Activated CD8-positive, alpha-beta memory T cell treated with anti-CD3 and anti-CD28 coated beads, Interleukin-2, amount 10 ng/mL, durations not matched to agents 7 days and 5 days (primary cell): ENCODE data around the gene SP100. TPM values are rescaled to one million over a fixed set of nuclear protein-coding genes. Genes with fewer than 3 reads are reported as not detected.
"Not testable (repeated sequence)": the region's sequence is repeated elsewhere in the genome, so short reads cannot be mapped to it uniquely, and the experiment has no call there.

Experiments used
- ATAC-seq: fragments of 150-1000 bp; cut with Tn5 transposase; one replicate; pipeline ENCODE4 v1.10.0; 2021; ENCODE audit warnings: moderate library complexity
- CTCF ChIA-PET: fragments of 350-600 bp; sonication (Branson Sonifier 250); formaldehyde crosslinking; loops from one replicate; lab custom pipeline; 2021; ENCODE audit warnings: antibody characterized with exemption; lab: Charles Lee
- DNase-seq: peaks from one replicate; pipeline ENCODE4 v3.0.0-alpha.2; 2020
- H3K27ac Mint-ChIP-seq: one replicate; pipeline ENCODE4 v1.8.0; 2021; ENCODE audit warnings: mild to moderate bottlenecking, mixed read lengths
- H3K27me3 Mint-ChIP-seq: one replicate; pipeline ENCODE4 v1.8.0; 2021; ENCODE audit warnings: mixed read lengths
- H3K36me3 Mint-ChIP-seq: one replicate; pipeline ENCODE4 v1.8.0; 2021; ENCODE audit warnings: mild to moderate bottlenecking, mixed read lengths
- H3K4me1 Mint-ChIP-seq: one replicate; pipeline ENCODE4 v1.8.0; 2021; ENCODE audit warnings: mixed read lengths
- H3K4me3 Mint-ChIP-seq: one replicate; pipeline ENCODE4 v1.8.0; 2021; ENCODE audit warnings: mild to moderate bottlenecking, moderate library complexity, mixed read lengths
- H3K9me3 Mint-ChIP-seq: one replicate; pipeline ENCODE4 v1.8.0; 2022; ENCODE audit warnings: low read depth, mixed read lengths
- total RNA-seq, 2 experiments: library from RNA; stranded (reverse); gene quantifications; one replicate each; pipeline ENCODE4 v1.2.3, GENCODE V29; 2021

Gene SP100
- total RNA-seq, 2 experiments from 2014 or later, result 255 to 385 TPM

GRCh38 chr2:230430957-230431910, 15.2 kb downstream of the SP100 start:
- CTCF ChIA-PET, result interaction anchor here (0.6 kb wide), 1 partner anchor 46 kb away, joined by 3 read pairs; no protein-coding TSS in a partner anchor
- DNase-seq, result no peak
- H3K9me3 Mint-ChIP-seq, result peaks cover 11% of the 10 kb centered on the region
- no peak overlapping the region for H3K4me3 Mint-ChIP-seq
- H3K27ac Mint-ChIP-seq, result peak overlapping the region; percentile 58
- peaks cover 79% of the 10 kb centered on the region for H3K36me3 Mint-ChIP-seq
- peaks cover 58% of the 10 kb centered on the region for H3K4me1 Mint-ChIP-seq
- H3K27me3 Mint-ChIP-seq, result no peaks in the 10 kb centered on the region
- ATAC-seq, result peak; percentile 50

- no peak overlapping the region for H3K27ac Mint-ChIP-seq
- peaks cover 51% of the 10 kb centered on the region for H3K4me1 Mint-ChIP-seq
- ATAC-seq, result no peak
- no peaks in the 10 kb centered on the region for H3K27me3 Mint-ChIP-seq
- H3K36me3 Mint-ChIP-seq, result peaks cover 83% of the 10 kb centered on the region
- CTCF ChIA-PET, result no interaction called here
- no peak overlapping the region for H3K4me3 Mint-ChIP-seq
- no peak for DNase-seq
- H3K9me3 Mint-ChIP-seq, result peaks cover 7% of the 10 kb centered on the region
Measured at GRCh38 chr2:230434677-230435324, 18.8 kb downstream of the SP100 start.

- ATAC-seq, result no peak
- H3K4me1 Mint-ChIP-seq, result peaks cover 48% of the 10 kb centered on the region
- H3K27me3 Mint-ChIP-seq, result no peaks in the 10 kb centered on the region
- no peak overlapping the region for H3K4me3 Mint-ChIP-seq
- CTCF ChIA-PET, result no interaction called here
- peaks cover 7% of the 10 kb centered on the region for H3K9me3 Mint-ChIP-seq
- DNase-seq, result no peak
- H3K36me3 Mint-ChIP-seq, result peaks cover 81% of the 10 kb centered on the region
- H3K27ac Mint-ChIP-seq, result no peak overlapping the region
Measured at GRCh38 chr2:230435431-230435830, 19.4 kb downstream of the SP100 start.

- CTCF ChIA-PET, result not testable (repeated sequence)
- H3K4me1 Mint-ChIP-seq, result peaks cover 61% of the 10 kb centered on the region
Measured at GRCh38 chr2:230439121-230439520, 23.1 kb downstream of the SP100 start.

GRCh38 chr2:230439590-230439989, 23.6 kb downstream of the SP100 start:
- ATAC-seq (peak; percentile 62), DNase-seq (no peak)
- Mint-ChIP-seq H3K27me3 (no peaks in the 10 kb centered on the region), H3K36me3 (peaks cover 85% of the 10 kb centered on the region), H3K27ac (peak overlapping the region; percentile 93), H3K4me1 (peaks cover 63% of the 10 kb centered on the region), H3K4me3 (peak overlapping the region; percentile 70), H3K9me3 (peaks cover 7% of the 10 kb centered on the region)
- CTCF ChIA-PET, result no interaction called here

More at GRCh38 chr2:230439121-230439520, 23.1 kb downstream of the SP100 start:
- Mint-ChIP-seq H3K4me3 (peak overlapping the region; percentile 70), H3K36me3 (peaks cover 85% of the 10 kb centered on the region), H3K27ac (peak overlapping the region; percentile 65)
- not testable (repeated sequence) for H3K27me3 Mint-ChIP-seq, H3K9me3 Mint-ChIP-seq, DNase-seq, ATAC-seq

- H3K9me3 Mint-ChIP-seq, result peaks cover 3% of the 10 kb centered on the region
- peak overlapping the region; percentile 85 for H3K27ac Mint-ChIP-seq
- H3K4me3 Mint-ChIP-seq, result peak overlapping the region; percentile 49
- H3K4me1 Mint-ChIP-seq, result peaks cover 68% of the 10 kb centered on the region
- DNase-seq (peak; percentile 84), ATAC-seq (peak; percentile 84)
- H3K36me3 Mint-ChIP-seq, result peaks cover 83% of the 10 kb centered on the region
- no peaks in the 10 kb centered on the region for H3K27me3 Mint-ChIP-seq
- CTCF ChIA-PET, result no interaction called here
Measured at GRCh38 chr2:230441227-230441897, 25.4 kb downstream of the SP100 start.

- no peak for ATAC-seq
- Mint-ChIP-seq H3K4me1 (peaks cover 87% of the 10 kb centered on the region), H3K27ac (peak overlapping the region; percentile 21), H3K36me3 (peaks cover 85% of the 10 kb centered on the region), H3K4me3 (no peak overlapping the region), H3K27me3 (no peaks in the 10 kb centered on the region), H3K9me3 (no peaks in the 10 kb centered on the region)
- no peak for DNase-seq
- CTCF ChIA-PET, result no interaction called here
Measured at GRCh38 chr2:230443541-230443940, 27.5 kb downstream of the SP100 start.

GRCh38 chr2:230444832-230445231, 28.8 kb downstream of the SP100 start:
- CTCF ChIA-PET, result no interaction called here
- H3K4me1 Mint-ChIP-seq, result peaks cover 81% of the 10 kb centered on the region
- no peaks in the 10 kb centered on the region for H3K27me3 Mint-ChIP-seq
- DNase-seq (no peak), ATAC-seq (no peak)
- H3K4me3 Mint-ChIP-seq, result no peak overlapping the region
- H3K27ac Mint-ChIP-seq, result no peak overlapping the region
- H3K36me3 Mint-ChIP-seq, result peaks cover 83% of the 10 kb centered on the region
- no peaks in the 10 kb centered on the region for H3K9me3 Mint-ChIP-seq

GRCh38 chr2:230447036-230447435, 31.0 kb downstream of the SP100 start:
- no peak overlapping the region for H3K4me3 Mint-ChIP-seq
- CTCF ChIA-PET, result interaction anchor here (1.2 to 1.5 kb wide), 3 partner anchors 9 to 221 kb away, joined by 3 to 5 read pairs (median 3); partner anchors contain the start of gene SP140
- no peak for ATAC-seq

GRCh38 chr2:230447455-230448451, 31.8 kb downstream of the SP100 start:
- H3K4me3 Mint-ChIP-seq, result peak overlapping the region; percentile 3
- no peaks in the 10 kb centered on the region for H3K9me3 Mint-ChIP-seq
- peak overlapping the region; percentile 83 for H3K27ac Mint-ChIP-seq
- CTCF ChIA-PET, result interaction anchor here (1.2 to 1.5 kb wide), 3 partner anchors 8 to 222 kb away, joined by 3 to 5 read pairs (median 3); partner anchors contain the start of gene SP140
- no peaks in the 10 kb centered on the region for H3K27me3 Mint-ChIP-seq
- peaks cover 72% of the 10 kb centered on the region for H3K4me1 Mint-ChIP-seq
- peaks cover 91% of the 10 kb centered on the region for H3K36me3 Mint-ChIP-seq
- DNase-seq (no peak), ATAC-seq (peak; percentile 75)

More at GRCh38 chr2:230447036-230447435, 31.0 kb downstream of the SP100 start:
- peak overlapping the region; percentile 83 for H3K27ac Mint-ChIP-seq
- H3K9me3 Mint-ChIP-seq, result no peaks in the 10 kb centered on the region
- peaks cover 88% of the 10 kb centered on the region for H3K36me3 Mint-ChIP-seq
- no peaks in the 10 kb centered on the region for H3K27me3 Mint-ChIP-seq
- H3K4me1 Mint-ChIP-seq, result peaks cover 75% of the 10 kb centered on the region
- no peak for DNase-seq

GRCh38 chr2:230449901-230450467, 34.0 kb downstream of the SP100 start:
- no peaks in the 10 kb centered on the region for H3K27me3 Mint-ChIP-seq
- ATAC-seq (no peak), DNase-seq (no peak)
- peaks cover 75% of the 10 kb centered on the region for H3K4me1 Mint-ChIP-seq
- no peak overlapping the region for H3K27ac Mint-ChIP-seq
- H3K36me3 Mint-ChIP-seq, result peaks cover 95% of the 10 kb centered on the region
- CTCF ChIA-PET, result no interaction called here
- peaks cover 4% of the 10 kb centered on the region for H3K9me3 Mint-ChIP-seq
- no peak overlapping the region for H3K4me3 Mint-ChIP-seq

- CTCF ChIA-PET, result no interaction called here
- Mint-ChIP-seq H3K27me3 (no peaks in the 10 kb centered on the region), H3K4me3 (no peak overlapping the region), H3K27ac (no peak overlapping the region), H3K9me3 (peaks cover 13% of the 10 kb centered on the region), H3K4me1 (peaks cover 74% of the 10 kb centered on the region), H3K36me3 (peaks cover 93% of the 10 kb centered on the region)
- ATAC-seq (no peak), DNase-seq (no peak)
Measured at GRCh38 chr2:230453006-230453405, 37.0 kb downstream of the SP100 start.
